T-helper 2 cell treated with Interferon-gamma antibody and Interleukin-4, amounts not matched to agents 5 μg/mL and 100 μg/mL, for 36 hours (primary cell): ENCODE results near the gene DOCK4.

Source experiments
- DNase-seq: peaks from one replicate; pipeline ENCODE4 v3.0.0; 2021; ENCODE audit warnings: low spot score
- H3K27ac Mint-ChIP-seq: one replicate; pipeline ENCODE4 v1.8.0; 2021; ENCODE audit warnings: mild to moderate bottlenecking, mixed read lengths
- H3K27me3 Mint-ChIP-seq: one replicate; pipeline ENCODE4 v1.8.0; 2021; ENCODE audit warnings: low read depth, mixed read lengths
- H3K36me3 Mint-ChIP-seq: one replicate; pipeline ENCODE4 v1.8.0; 2021; ENCODE audit warnings: low read depth, mixed read lengths
- H3K4me1 Mint-ChIP-seq: one replicate; pipeline ENCODE4 v1.8.0; 2021; ENCODE audit warnings: low read depth, mixed read lengths
- H3K4me3 Mint-ChIP-seq: one replicate; pipeline ENCODE4 v1.8.0; 2022; ENCODE audit warnings: mild to moderate bottlenecking, moderate library complexity, mixed read lengths
- H3K9me3 Mint-ChIP-seq: one replicate; pipeline ENCODE4 v1.8.0; 2021; ENCODE audit warnings: mixed read lengths

The DOCK4 gene

GRCh38 chr7:112207765-112208164 lies 1.6 kb upstream of the DOCK4 start:
- no peaks in the 10 kb centered on the region for H3K9me3 Mint-ChIP-seq
- H3K36me3 Mint-ChIP-seq, result no peaks in the 10 kb centered on the region
- no peak overlapping the region for H3K27ac Mint-ChIP-seq
- peaks cover 27% of the 10 kb centered on the region for H3K27me3 Mint-ChIP-seq
- peak overlapping the region; percentile 98 for H3K4me3 Mint-ChIP-seq
- DNase-seq, result no peak
- peaks cover 20% of the 10 kb centered on the region for H3K4me1 Mint-ChIP-seq

- peaks cover 29% of the 10 kb centered on the region for H3K27me3 Mint-ChIP-seq
- H3K4me1 Mint-ChIP-seq, result peaks cover 20% of the 10 kb centered on the region
- H3K27ac Mint-ChIP-seq, result peak overlapping the region; percentile 90
- no peaks in the 10 kb centered on the region for H3K36me3 Mint-ChIP-seq
- DNase-seq, result no peak
- peak overlapping the region; percentile 98 for H3K4me3 Mint-ChIP-seq
- H3K9me3 Mint-ChIP-seq, result no peaks in the 10 kb centered on the region
These were observed 893 bp upstream of the DOCK4 start for GRCh38 chr7:112206991-112207592.

GRCh38 chr7:112205343-112206237 lies 609 bp downstream of the DOCK4 start:
- peak; percentile 16 for DNase-seq

GRCh38 chr7:112204499-112205342 lies 1.5 kb downstream of the DOCK4 start:
- H3K4me3 Mint-ChIP-seq, result peak overlapping the region; percentile 98
- no peak overlapping the region for H3K27ac Mint-ChIP-seq
- H3K36me3 Mint-ChIP-seq, result no peaks in the 10 kb centered on the region
- DNase-seq, result no peak
- no peaks in the 10 kb centered on the region for H3K9me3 Mint-ChIP-seq
- peaks cover 20% of the 10 kb centered on the region for H3K4me1 Mint-ChIP-seq
- peaks cover 38% of the 10 kb centered on the region for H3K27me3 Mint-ChIP-seq

More at GRCh38 chr7:112205343-112206237, 609 bp downstream of the DOCK4 start:
- no peaks in the 10 kb centered on the region for H3K36me3 Mint-ChIP-seq
- H3K27me3 Mint-ChIP-seq, result peaks cover 38% of the 10 kb centered on the region
- peaks cover 20% of the 10 kb centered on the region for H3K4me1 Mint-ChIP-seq
- H3K9me3 Mint-ChIP-seq, result no peaks in the 10 kb centered on the region
- peak overlapping the region; percentile 98 for H3K4me3 Mint-ChIP-seq
- no peak overlapping the region for H3K27ac Mint-ChIP-seq

- no peak for DNase-seq
- Mint-ChIP-seq H3K36me3 (no peaks in the 10 kb centered on the region), H3K27me3 (peaks cover 38% of the 10 kb centered on the region), H3K27ac (no peak overlapping the region), H3K9me3 (no peaks in the 10 kb centered on the region), H3K4me1 (peaks cover 23% of the 10 kb centered on the region), H3K4me3 (no peak overlapping the region)
These were observed 2.8 kb downstream of the DOCK4 start for GRCh38 chr7:112203365-112203739.

GRCh38 chr7:112202816-112203215 lies 3.4 kb downstream of the DOCK4 start:
- peaks cover 38% of the 10 kb centered on the region for H3K27me3 Mint-ChIP-seq
- peaks cover 23% of the 10 kb centered on the region for H3K4me1 Mint-ChIP-seq
- H3K9me3 Mint-ChIP-seq, result no peaks in the 10 kb centered on the region
- H3K4me3 Mint-ChIP-seq, result no peak overlapping the region
- H3K27ac Mint-ChIP-seq, result no peak overlapping the region
- DNase-seq, result no peak
- H3K36me3 Mint-ChIP-seq, result no peaks in the 10 kb centered on the region

GRCh38 chr7:112201839-112202238 lies 4.4 kb downstream of the DOCK4 start:
- Mint-ChIP-seq H3K9me3 (no peaks in the 10 kb centered on the region), H3K36me3 (no peaks in the 10 kb centered on the region), H3K4me3 (no peak overlapping the region), H3K27ac (no peak overlapping the region), H3K4me1 (peaks cover 18% of the 10 kb centered on the region), H3K27me3 (peaks cover 44% of the 10 kb centered on the region)
- no peak for DNase-seq

- no peak for DNase-seq
- no peak overlapping the region for H3K27ac Mint-ChIP-seq
- peaks cover 44% of the 10 kb centered on the region for H3K27me3 Mint-ChIP-seq
- no peak overlapping the region for H3K4me3 Mint-ChIP-seq
- H3K9me3 Mint-ChIP-seq, result no peaks in the 10 kb centered on the region
- no peaks in the 10 kb centered on the region for H3K36me3 Mint-ChIP-seq
- H3K4me1 Mint-ChIP-seq, result peaks cover 18% of the 10 kb centered on the region
These were observed 4.8 kb downstream of the DOCK4 start for GRCh38 chr7:112201411-112201810.

- no peaks in the 10 kb centered on the region for H3K9me3 Mint-ChIP-seq
- H3K4me1 Mint-ChIP-seq, result peaks cover 12% of the 10 kb centered on the region
- H3K36me3 Mint-ChIP-seq, result no peaks in the 10 kb centered on the region
- no peak overlapping the region for H3K27ac Mint-ChIP-seq
- peaks cover 36% of the 10 kb centered on the region for H3K27me3 Mint-ChIP-seq
- no peak overlapping the region for H3K4me3 Mint-ChIP-seq
- DNase-seq, result no peak
These were observed 6.5 kb downstream of the DOCK4 start for GRCh38 chr7:112199672-112200071.

- Mint-ChIP-seq H3K4me3 (no peak overlapping the region), H3K9me3 (no peaks in the 10 kb centered on the region), H3K27me3 (peaks cover 33% of the 10 kb centered on the region), H3K36me3 (no peaks in the 10 kb centered on the region), H3K4me1 (peaks cover 8% of the 10 kb centered on the region), H3K27ac (no peak overlapping the region)
- no peak for DNase-seq
These were observed 7.1 kb downstream of the DOCK4 start for GRCh38 chr7:112199035-112199655.

- H3K36me3 Mint-ChIP-seq, result no peaks in the 10 kb centered on the region
- H3K4me3 Mint-ChIP-seq, result no peak overlapping the region
- no peak overlapping the region for H3K27ac Mint-ChIP-seq
- H3K27me3 Mint-ChIP-seq, result peaks cover 25% of the 10 kb centered on the region
- no peaks in the 10 kb centered on the region for H3K9me3 Mint-ChIP-seq
- DNase-seq, result no peak
- peaks cover 3% of the 10 kb centered on the region for H3K4me1 Mint-ChIP-seq
These were observed 8.9 kb downstream of the DOCK4 start for GRCh38 chr7:112197322-112197721.

GRCh38 chr7:112195717-112196116 lies 10.5 kb downstream of the DOCK4 start:
- Mint-ChIP-seq H3K4me1 (peaks cover 3% of the 10 kb centered on the region), H3K4me3 (no peak overlapping the region), H3K27me3 (peaks cover 17% of the 10 kb centered on the region), H3K27ac (no peak overlapping the region), H3K9me3 (no peaks in the 10 kb centered on the region), H3K36me3 (no peaks in the 10 kb centered on the region)
- no peak for DNase-seq

- Mint-ChIP-seq H3K27me3 (peaks cover 15% of the 10 kb centered on the region), H3K4me3 (no peak overlapping the region), H3K27ac (no peak overlapping the region)
These were observed 12.2 kb downstream of the DOCK4 start for GRCh38 chr7:112193915-112194502.

More at GRCh38 chr7:112193915-112194502, 12.2 kb downstream of the DOCK4 start:
- peaks cover 3% of the 10 kb centered on the region for H3K4me1 Mint-ChIP-seq
- DNase-seq, result no peak
- no peaks in the 10 kb centered on the region for H3K9me3 Mint-ChIP-seq
- no peaks in the 10 kb centered on the region for H3K36me3 Mint-ChIP-seq
